ENCODE data around the gene C11orf71. TPM values are rescaled to one million over a fixed set of nuclear protein-coding genes. Genes with fewer than 3 reads are reported as not detected.

C11orf71 gene
- total RNA-seq, 4 donors from 2014 or later = 9.4 to 15.0 (median 14.7) TPM; not detected in 1

DNA sequence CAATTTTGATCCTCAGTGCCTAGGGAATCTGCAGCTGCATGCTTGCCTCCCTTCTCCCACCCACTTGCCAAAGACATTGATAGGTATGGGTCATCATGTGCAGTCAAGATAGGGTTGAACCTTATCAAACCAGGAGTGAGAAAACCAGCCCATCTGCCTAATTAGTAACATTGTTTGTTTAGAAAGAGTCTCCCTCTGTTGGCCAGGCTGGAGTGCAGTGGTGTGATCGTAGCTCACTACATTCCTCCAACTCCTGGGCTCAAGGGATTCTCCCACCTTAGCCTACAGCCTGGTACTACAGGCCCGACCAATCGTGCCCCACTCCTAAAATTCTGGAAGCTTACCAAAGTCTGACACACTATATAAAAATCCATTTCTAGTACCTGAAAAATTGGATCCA is 4.6 kb downstream of the C11orf71 start:
- Histone ChIP-seq H3K36me3 (no peaks in the 10 kb centered on the region), H3K27me3 (no peaks in the 10 kb centered on the region), H3K27ac (no peak overlapping the region), H3K4me3 (no peak overlapping the region), H3K4me1 (peaks cover 8 to 43% (median 10%) of the 10 kb centered on the region in 4 donors), H3K9me3 (no peaks in the 10 kb centered on the region)
- no peak for DNase-seq
- WGBS, 2 donors (ENCODE audit: low coverage in 1 of 2) = 21 to 41% methylated on average over 3 of the region's 3 CpGs
- intact Hi-C loops (cut with DNase I; ENCODE audit: low total_unique reads) = no loop called here
- in situ Hi-C loops (cut with MboI; ENCODE audit: low pct_ligation_motif_present in 1 of 4, low pct_unique_long_range_greater_than_20kb in 1 of 4, low sequenced_read_pairs in 3 of 4) = no loop called here
- no peak for TF ChIP-seq POLR2A (IDR thresholded peaks at IDR 0.05)
- TF ChIP-seq, protein P1, sequence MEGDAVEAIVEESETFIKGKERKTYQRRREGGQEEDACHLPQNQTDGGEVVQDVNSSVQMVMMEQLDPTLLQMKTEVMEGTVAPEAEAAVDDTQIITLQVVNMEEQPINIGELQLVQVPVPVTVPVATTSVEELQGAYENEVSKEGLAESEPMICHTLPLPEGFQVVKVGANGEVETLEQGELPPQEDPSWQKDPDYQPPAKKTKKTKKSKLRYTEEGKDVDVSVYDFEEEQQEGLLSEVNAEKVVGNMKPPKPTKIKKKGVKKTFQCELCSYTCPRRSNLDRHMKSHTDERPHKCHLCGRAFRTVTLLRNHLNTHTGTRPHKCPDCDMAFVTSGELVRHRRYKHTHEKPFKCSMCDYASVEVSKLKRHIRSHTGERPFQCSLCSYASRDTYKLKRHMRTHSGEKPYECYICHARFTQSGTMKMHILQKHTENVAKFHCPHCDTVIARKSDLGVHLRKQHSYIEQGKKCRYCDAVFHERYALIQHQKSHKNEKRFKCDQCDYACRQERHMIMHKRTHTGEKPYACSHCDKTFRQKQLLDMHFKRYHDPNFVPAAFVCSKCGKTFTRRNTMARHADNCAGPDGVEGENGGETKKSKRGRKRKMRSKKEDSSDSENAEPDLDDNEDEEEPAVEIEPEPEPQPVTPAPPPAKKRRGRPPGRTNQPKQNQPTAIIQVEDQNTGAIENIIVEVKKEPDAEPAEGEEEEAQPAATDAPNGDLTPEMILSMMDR (IDR thresholded peaks at IDR 0.05) = peak in 1 of 5 experiments; percentile 20
- no peak for TF ChIP-seq POLR2AphosphoS5 (IDR thresholded peaks at IDR 0.05)
- TF ChIP-seq EP300 (IDR thresholded peaks at IDR 0.05; ENCODE audit: low read depth) = no peak

DNA sequence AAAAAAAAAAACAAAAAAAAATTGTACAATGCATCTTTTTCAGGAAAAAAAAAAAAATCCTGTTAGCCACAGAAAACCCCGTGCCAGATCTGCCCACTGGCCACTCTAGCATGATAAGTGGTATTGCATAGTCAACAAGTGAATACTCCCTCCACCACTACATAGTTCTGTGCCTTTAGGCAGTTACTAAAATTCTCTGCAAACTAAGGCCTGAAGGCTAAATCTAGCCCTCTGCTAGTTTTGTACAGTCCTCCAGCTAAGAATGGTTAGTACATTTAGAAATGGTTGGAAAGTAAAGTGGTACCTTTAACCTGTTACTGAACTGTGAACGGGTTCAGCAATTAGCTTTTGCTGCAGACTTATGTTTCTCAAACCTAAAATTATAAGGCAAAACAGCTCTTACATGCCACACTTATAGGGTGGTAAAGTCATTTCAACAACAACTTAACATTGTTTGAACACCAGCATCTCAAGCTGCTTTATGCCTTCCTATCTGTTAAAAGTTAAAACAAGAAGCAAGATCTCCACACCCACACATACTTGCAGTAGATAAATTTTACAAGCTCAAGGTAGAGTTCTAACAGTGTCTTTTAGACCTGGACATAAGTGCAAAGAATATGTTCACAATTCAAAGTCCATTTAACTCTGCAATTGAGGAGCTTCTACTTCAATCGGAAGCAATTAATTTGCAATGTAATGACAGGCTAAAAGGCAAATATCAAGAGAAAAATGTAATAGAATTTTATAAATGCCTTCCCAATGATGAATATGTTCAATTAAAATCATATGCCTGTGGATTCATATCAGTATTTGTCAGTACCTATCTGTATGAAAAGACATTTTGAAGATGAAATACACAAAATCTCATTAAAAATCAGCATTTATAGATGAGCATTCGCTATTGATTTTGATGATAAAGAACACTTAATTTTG is 7.3 kb downstream of the C11orf71 start:
- intact Hi-C loops (cut with DNase I; ENCODE audit: low total_unique reads) (no loop called here), in situ Hi-C loops (cut with MboI; ENCODE audit: low pct_ligation_motif_present in 1 of 4, low pct_unique_long_range_greater_than_20kb in 1 of 4, low sequenced_read_pairs in 3 of 4) (no loop called here)
- DNase-seq = no peak
- no peaks in the 10 kb centered on the region for H3K36me3 ChIP-seq
- WGBS, 2 donors (ENCODE audit: low coverage in 1 of 2) = 65 to 69% methylated on average over 4 of the region's 4 CpGs
- peaks cover 0 to 27% (median 2%) of the 10 kb centered on the region in 4 donors for H3K4me1 ChIP-seq
- no peaks in the 10 kb centered on the region for H3K9me3 ChIP-seq
- no peaks in the 10 kb centered on the region for H3K27me3 ChIP-seq
- no peak overlapping the region for H3K4me3 ChIP-seq
- no peak for TF ChIP-seq POLR2A (IDR thresholded peaks at IDR 0.05)
- H3K27ac ChIP-seq = no peak overlapping the region

DNA sequence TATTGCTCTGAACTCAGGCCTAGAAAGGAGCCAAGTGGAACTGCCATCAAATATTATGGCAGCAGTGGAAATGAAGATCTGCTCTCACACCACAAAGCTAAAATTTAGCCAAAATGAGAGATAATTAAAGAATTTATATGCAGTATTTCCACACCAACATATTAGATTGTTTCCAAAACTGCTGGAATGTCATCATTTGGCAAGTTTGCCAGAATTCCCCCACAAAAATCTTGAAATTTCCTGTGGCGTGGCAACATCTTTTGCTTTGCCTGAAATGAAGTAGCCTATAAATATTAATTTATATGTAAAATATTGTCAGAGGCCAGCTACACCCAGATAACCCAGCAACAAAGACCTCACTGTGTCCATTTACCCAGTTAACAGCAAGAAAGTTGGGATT is 13.8 kb downstream of the C11orf71 start:
- TF ChIP-seq POLR2A (IDR thresholded peaks at IDR 0.05) = no peak
- no peak for TF ChIP-seq EP300 (IDR thresholded peaks at IDR 0.05; ENCODE audit: low read depth)
- TF ChIP-seq, protein P1 (IDR thresholded peaks at IDR 0.05) = no peak
- no peak for TF ChIP-seq POLR2AphosphoS5 (IDR thresholded peaks at IDR 0.05)
- intact Hi-C loops (cut with DNase I; ENCODE audit: low total_unique reads) = no loop called here
- in situ Hi-C loops (cut with MboI; ENCODE audit: low pct_ligation_motif_present in 1 of 4, low pct_unique_long_range_greater_than_20kb in 1 of 4, low sequenced_read_pairs in 3 of 4) = no loop called here
- Histone ChIP-seq H3K27ac (no peak overlapping the region), H3K4me1 (no peaks in the 10 kb centered on the region), H3K36me3 (no peaks in the 10 kb centered on the region), H3K4me3 (no peak overlapping the region), H3K9me3 (no peaks in the 10 kb centered on the region), H3K27me3 (no peaks in the 10 kb centered on the region)
- DNase-seq = no peak
- 81 to 86% methylated on average over 1 of the region's 1 CpG for WGBS, 2 donors (ENCODE audit: low coverage in 1 of 2)

DNA sequence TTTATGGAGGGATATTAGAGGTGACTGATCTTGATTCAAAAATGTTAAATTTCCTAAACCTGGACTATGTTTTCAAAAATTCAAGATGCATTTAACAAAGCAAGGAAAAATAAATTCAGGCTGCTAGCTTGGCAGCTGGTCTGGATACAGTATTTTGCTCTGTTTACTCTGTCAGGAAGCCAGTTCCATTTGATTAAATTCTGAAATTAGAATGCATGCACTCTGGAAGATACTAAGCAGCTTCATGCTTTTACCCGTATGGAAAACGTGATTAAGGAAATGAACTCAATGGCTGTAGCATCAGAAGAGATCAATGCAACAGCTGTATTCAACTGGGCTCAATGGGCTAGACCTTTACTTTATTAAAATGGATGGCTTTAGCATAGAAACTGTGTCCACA is 14.2 kb downstream of the C11orf71 start:
- intact Hi-C loops (cut with DNase I; ENCODE audit: low total_unique reads) = no loop called here
- in situ Hi-C loops (cut with MboI; ENCODE audit: low pct_ligation_motif_present in 1 of 4, low pct_unique_long_range_greater_than_20kb in 1 of 4, low sequenced_read_pairs in 3 of 4) = no loop called here
- DNase-seq = no peak
- no peak overlapping the region for H3K4me3 ChIP-seq
- no peaks in the 10 kb centered on the region for H3K27me3 ChIP-seq
- H3K36me3 ChIP-seq = no peaks in the 10 kb centered on the region
- no peaks in the 10 kb centered on the region for H3K4me1 ChIP-seq
- H3K27ac ChIP-seq = no peak overlapping the region
- no peaks in the 10 kb centered on the region for H3K9me3 ChIP-seq
- TF ChIP-seq EP300 (IDR thresholded peaks at IDR 0.05; ENCODE audit: low read depth) = no peak
- no peak for TF ChIP-seq POLR2A (IDR thresholded peaks at IDR 0.05)
- TF ChIP-seq, protein P1 (IDR thresholded peaks at IDR 0.05) = no peak
- no peak for TF ChIP-seq POLR2AphosphoS5 (IDR thresholded peaks at IDR 0.05)
- WGBS, 2 donors (ENCODE audit: low coverage in 1 of 2) = 81 to 83% methylated on average over 2 of the region's 2 CpGs

All from transverse colon (tissue), 4 donors.